Measurements from ENCODE around the gene LINC01488.

Gene LINC01488

GRCh38 chr11:69473276-69473845, 8.1 kb upstream of the LINC01488 start:
- in situ Hi-C loops (cut with HindIII; ENCODE audit: low pct_ligation_motif_present, low pct_unique_long_range_greater_than_20kb, low sequenced_read_pairs) = no loop called here
- no peak for DNase-seq

GRCh38 chr11:69474736-69475135, 6.7 kb upstream of the LINC01488 start:
- in situ Hi-C loops (cut with HindIII; ENCODE audit: low pct_ligation_motif_present, low pct_unique_long_range_greater_than_20kb, low sequenced_read_pairs) = no loop called here
- DNase-seq = no peak

- in situ Hi-C loops (cut with HindIII; ENCODE audit: low pct_ligation_motif_present, low pct_unique_long_range_greater_than_20kb, low sequenced_read_pairs) = no loop called here
- DNase-seq = no peak
These were observed 6.2 kb upstream of the LINC01488 start for GRCh38 chr11:69475141-69475865.

GRCh38 chr11:69475866-69476471, 5.5 kb upstream of the LINC01488 start:
- no peak for DNase-seq
- in situ Hi-C loops (cut with HindIII; ENCODE audit: low pct_ligation_motif_present, low pct_unique_long_range_greater_than_20kb, low sequenced_read_pairs) = no loop called here

- no peak for DNase-seq
- in situ Hi-C loops (cut with HindIII; ENCODE audit: low pct_ligation_motif_present, low pct_unique_long_range_greater_than_20kb, low sequenced_read_pairs) = no loop called here
These were observed 4.9 kb upstream of the LINC01488 start for GRCh38 chr11:69476509-69476961.

- in situ Hi-C loops (cut with HindIII; ENCODE audit: low pct_ligation_motif_present, low pct_unique_long_range_greater_than_20kb, low sequenced_read_pairs) = no loop called here
- DNase-seq = no peak
These were observed 4.4 kb upstream of the LINC01488 start for GRCh38 chr11:69477086-69477485.

- in situ Hi-C loops (cut with HindIII; ENCODE audit: low pct_ligation_motif_present, low pct_unique_long_range_greater_than_20kb, low sequenced_read_pairs) = no loop called here
These were observed 1.7 kb upstream of the LINC01488 start for GRCh38 chr11:69479591-69480271.

GRCh38 chr11:69480547-69481392, 693 bp upstream of the LINC01488 start:
- DNase-seq = no peak
- in situ Hi-C loops (cut with HindIII; ENCODE audit: low pct_ligation_motif_present, low pct_unique_long_range_greater_than_20kb, low sequenced_read_pairs) = no loop called here

More at GRCh38 chr11:69479591-69480271, 1.7 kb upstream of the LINC01488 start:
- no peak for DNase-seq

- DNase-seq = no peak
These were observed 859 bp downstream of the LINC01488 start for GRCh38 chr11:69482322-69482721.

GRCh38 chr11:69483170-69483569, 1.7 kb downstream of the LINC01488 start:
- no peak for DNase-seq
- in situ Hi-C loops (cut with HindIII; ENCODE audit: low pct_ligation_motif_present, low pct_unique_long_range_greater_than_20kb, low sequenced_read_pairs) = no loop called here

More at GRCh38 chr11:69482322-69482721, 859 bp downstream of the LINC01488 start:
- in situ Hi-C loops (cut with HindIII; ENCODE audit: low pct_ligation_motif_present, low pct_unique_long_range_greater_than_20kb, low sequenced_read_pairs) = no loop called here

- in situ Hi-C loops (cut with HindIII; ENCODE audit: low pct_ligation_motif_present, low pct_unique_long_range_greater_than_20kb, low sequenced_read_pairs) = no loop called here
- no peak for DNase-seq
These were observed 2.4 kb downstream of the LINC01488 start for GRCh38 chr11:69483691-69484426.

GRCh38 chr11:69484427-69485259, 3.2 kb downstream of the LINC01488 start:
- DNase-seq = no peak
- in situ Hi-C loops (cut with HindIII; ENCODE audit: low pct_ligation_motif_present, low pct_unique_long_range_greater_than_20kb, low sequenced_read_pairs) = no loop called here

GRCh38 chr11:69485337-69486041, 4.0 kb downstream of the LINC01488 start:
- in situ Hi-C loops (cut with HindIII; ENCODE audit: low pct_ligation_motif_present, low pct_unique_long_range_greater_than_20kb, low sequenced_read_pairs) = no loop called here
- DNase-seq = no peak

GRCh38 chr11:69486056-69486772, 4.8 kb downstream of the LINC01488 start:
- in situ Hi-C loops (cut with HindIII; ENCODE audit: low pct_ligation_motif_present, low pct_unique_long_range_greater_than_20kb, low sequenced_read_pairs) = no loop called here
- DNase-seq = no peak

- in situ Hi-C loops (cut with HindIII; ENCODE audit: low pct_ligation_motif_present, low pct_unique_long_range_greater_than_20kb, low sequenced_read_pairs) = no loop called here
- no peak for DNase-seq
These were observed 5.4 kb downstream of the LINC01488 start for GRCh38 chr11:69486773-69487291.

- in situ Hi-C loops (cut with HindIII; ENCODE audit: low pct_ligation_motif_present, low pct_unique_long_range_greater_than_20kb, low sequenced_read_pairs) = no loop called here
- no peak for DNase-seq
These were observed 5.9 kb downstream of the LINC01488 start for GRCh38 chr11:69487391-69487790.

Measured in ACHN (cell line).